ENCODE data around the gene TRPV2.
A peak's percentile ranks its signal among the peaks of the same experiment; 100 is the strongest.

Gene TRPV2

GRCh38 chr17:16434662-16435061, 19.3 kb downstream of the TRPV2 start:
- Histone ChIP-seq H3K36me3 (ENCODE audit: insufficient read depth, insufficient read length, low read length) (peaks cover 8% of the 10 kb centered on the region), H3K4me3 (ENCODE audit: insufficient read length, low read depth) (no peak overlapping the region), H3K27me3 (ENCODE audit: insufficient read depth, insufficient read length) (no peaks in the 10 kb centered on the region), H3K9ac (ENCODE audit: insufficient read length, low read depth) (peak overlapping the region; percentile 50), H3K4me1 (ENCODE audit: insufficient read depth, insufficient read length) (peaks cover 10% of the 10 kb centered on the region), H3K9me3 (ENCODE audit: insufficient read depth, low read length) (no peaks in the 10 kb centered on the region)
- TF ChIP-seq YY1 (IDR thresholded peaks at IDR 0.05; ENCODE audit: insufficient read depth, insufficient read length): no peak
- no peak for TF ChIP-seq ZNF274 (IDR thresholded peaks at IDR 0.05; ENCODE audit: low read depth, low read length)
- TF ChIP-seq SUZ12 (IDR thresholded peaks at IDR 0.05; ENCODE audit: extremely low read depth, insufficient read depth, insufficient read length): no peak
- no peak for DNase-seq (ENCODE audit: low read depth, low spot score)

- H3K9ac ChIP-seq (ENCODE audit: insufficient read length, low read depth): no peak overlapping the region
- H3K4me3 ChIP-seq (ENCODE audit: insufficient read length, low read depth): no peak overlapping the region
- peaks cover 23% of the 10 kb centered on the region for H3K36me3 ChIP-seq (ENCODE audit: insufficient read depth, insufficient read length, low read length)
- H3K27me3 ChIP-seq (ENCODE audit: insufficient read depth, insufficient read length): no peaks in the 10 kb centered on the region
- H3K9me3 ChIP-seq (ENCODE audit: insufficient read depth, low read length): no peaks in the 10 kb centered on the region
- TF ChIP-seq SUZ12 (IDR thresholded peaks at IDR 0.05; ENCODE audit: extremely low read depth, insufficient read depth, insufficient read length) (no peak), ZNF274 (IDR thresholded peaks at IDR 0.05; ENCODE audit: low read depth, low read length) (no peak), YY1 (IDR thresholded peaks at IDR 0.05; ENCODE audit: insufficient read depth, insufficient read length) (no peak)
- no peak for DNase-seq (ENCODE audit: low read depth, low spot score)
- peaks cover 10% of the 10 kb centered on the region for H3K4me1 ChIP-seq (ENCODE audit: insufficient read depth, insufficient read length)
Measured at GRCh38 chr17:16435925-16436886, 20.8 kb downstream of the TRPV2 start.

DNA sequence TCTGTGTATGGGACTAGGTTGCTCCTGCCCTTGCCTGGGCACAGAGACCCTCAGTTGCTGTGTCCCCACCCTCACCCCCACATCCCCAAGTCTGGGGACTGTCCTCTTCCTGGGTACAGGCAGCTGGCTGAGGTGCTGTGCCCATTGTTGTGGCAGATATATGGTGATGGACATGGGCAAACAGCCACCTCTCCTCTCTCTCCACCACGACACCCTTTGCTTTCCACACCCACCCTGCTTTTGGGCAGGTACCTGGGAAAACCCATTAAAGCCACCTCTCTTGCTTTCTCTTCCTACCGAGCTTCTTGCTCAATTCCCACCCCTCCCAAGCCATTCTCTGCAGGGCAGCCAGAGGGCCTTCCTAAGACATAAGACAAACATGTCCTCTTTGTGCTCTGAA, 21.7 kb downstream of the TRPV2 start:
- Histone ChIP-seq H3K9ac (ENCODE audit: insufficient read length, low read depth) (no peak overlapping the region), H3K27me3 (ENCODE audit: insufficient read depth, insufficient read length) (no peaks in the 10 kb centered on the region), H3K9me3 (ENCODE audit: insufficient read depth, low read length) (no peaks in the 10 kb centered on the region), H3K4me1 (ENCODE audit: insufficient read depth, insufficient read length) (peaks cover 10% of the 10 kb centered on the region), H3K36me3 (ENCODE audit: insufficient read depth, insufficient read length, low read length) (peaks cover 32% of the 10 kb centered on the region), H3K4me3 (ENCODE audit: insufficient read length, low read depth) (no peak overlapping the region)
- no peak for DNase-seq (ENCODE audit: low read depth, low spot score)
- TF ChIP-seq YY1 (IDR thresholded peaks at IDR 0.05; ENCODE audit: insufficient read depth, insufficient read length) (no peak), ZNF274 (IDR thresholded peaks at IDR 0.05; ENCODE audit: low read depth, low read length) (no peak), SUZ12 (IDR thresholded peaks at IDR 0.05; ENCODE audit: extremely low read depth, insufficient read depth, insufficient read length) (no peak)

GRCh38 chr17:16438173-16438556, 22.8 kb downstream of the TRPV2 start:
- Histone ChIP-seq H3K4me3 (ENCODE audit: insufficient read length, low read depth) (peak overlapping the region; percentile 38), H3K4me1 (ENCODE audit: insufficient read depth, insufficient read length) (peaks cover 10% of the 10 kb centered on the region), H3K36me3 (ENCODE audit: insufficient read depth, insufficient read length, low read length) (peaks cover 43% of the 10 kb centered on the region), H3K9ac (ENCODE audit: insufficient read length, low read depth) (peak overlapping the region; percentile 87), H3K9me3 (ENCODE audit: insufficient read depth, low read length) (no peaks in the 10 kb centered on the region), H3K27me3 (ENCODE audit: insufficient read depth, insufficient read length) (no peaks in the 10 kb centered on the region)
- TF ChIP-seq ZNF274 (IDR thresholded peaks at IDR 0.05; ENCODE audit: low read depth, low read length) (no peak), YY1 (IDR thresholded peaks at IDR 0.05; ENCODE audit: insufficient read depth, insufficient read length) (no peak), SUZ12 (IDR thresholded peaks at IDR 0.05; ENCODE audit: extremely low read depth, insufficient read depth, insufficient read length) (no peak)
- DNase-seq (ENCODE audit: low read depth, low spot score): no peak

DNA sequence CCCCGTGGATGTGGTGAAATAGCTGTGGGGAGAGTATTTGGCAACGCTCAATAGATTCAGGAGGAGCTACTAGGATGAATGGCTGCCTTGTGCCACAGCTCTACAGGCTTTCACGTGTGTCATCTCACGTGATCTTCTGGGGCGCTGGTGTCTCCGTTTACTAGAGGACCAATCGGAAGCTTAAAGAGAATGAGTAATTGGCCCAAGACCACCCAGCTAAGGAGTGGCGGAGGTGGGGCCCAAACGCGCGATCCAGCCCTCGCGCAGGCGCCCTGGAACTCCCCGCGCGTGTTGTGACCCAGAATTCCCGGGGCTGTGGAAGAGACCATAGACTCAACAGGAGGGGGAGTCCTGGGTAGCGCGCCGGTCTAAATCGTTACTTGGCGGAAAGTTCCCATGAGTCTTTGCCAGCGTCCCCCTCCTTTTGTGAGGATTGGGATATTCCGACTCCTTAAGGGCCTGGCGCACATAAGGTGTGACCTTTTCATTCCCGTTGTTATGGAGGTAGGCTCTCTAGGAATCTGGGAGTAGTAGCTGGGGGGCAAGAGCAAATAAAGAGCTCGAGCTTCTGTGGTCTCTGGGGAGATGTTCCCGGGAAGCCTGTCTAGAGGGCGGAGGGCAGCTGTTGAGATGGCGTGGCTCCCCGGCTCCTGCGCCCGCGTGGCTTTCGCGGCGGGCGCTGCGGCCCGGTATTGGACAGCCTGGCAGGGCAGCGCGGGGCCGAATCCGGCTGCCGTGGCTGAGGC, 23.4 kb downstream of the TRPV2 start:
- Histone ChIP-seq H3K4me3 (ENCODE audit: insufficient read length, low read depth) (peak overlapping the region; percentile 91), H3K27me3 (ENCODE audit: insufficient read depth, insufficient read length) (no peaks in the 10 kb centered on the region), H3K4me1 (ENCODE audit: insufficient read depth, insufficient read length) (peaks cover 12% of the 10 kb centered on the region), H3K9ac (ENCODE audit: insufficient read length, low read depth) (peak overlapping the region; percentile 95), H3K36me3 (ENCODE audit: insufficient read depth, insufficient read length, low read length) (peaks cover 48% of the 10 kb centered on the region), H3K9me3 (ENCODE audit: insufficient read depth, low read length) (no peaks in the 10 kb centered on the region)
- DNase-seq (ENCODE audit: low read depth, low spot score): peak; percentile 96
- no peak for TF ChIP-seq ZNF274 (IDR thresholded peaks at IDR 0.05; ENCODE audit: low read depth, low read length)
- TF ChIP-seq SUZ12 (IDR thresholded peaks at IDR 0.05; ENCODE audit: extremely low read depth, insufficient read depth, insufficient read length): no peak
- TF ChIP-seq YY1 (IDR thresholded peaks at IDR 0.05; ENCODE audit: insufficient read depth, insufficient read length): peak; percentile 54

GRCh38 chr17:16439303-16439791, 24.0 kb downstream of the TRPV2 start:
- DNase-seq (ENCODE audit: low read depth, low spot score): no peak
- Histone ChIP-seq H3K9me3 (ENCODE audit: insufficient read depth, low read length) (no peaks in the 10 kb centered on the region), H3K4me1 (ENCODE audit: insufficient read depth, insufficient read length) (peaks cover 17% of the 10 kb centered on the region), H3K4me3 (ENCODE audit: insufficient read length, low read depth) (peak overlapping the region; percentile 91), H3K36me3 (ENCODE audit: insufficient read depth, insufficient read length, low read length) (peaks cover 55% of the 10 kb centered on the region), H3K27me3 (ENCODE audit: insufficient read depth, insufficient read length) (no peaks in the 10 kb centered on the region), H3K9ac (ENCODE audit: insufficient read length, low read depth) (peak overlapping the region; percentile 95)
- TF ChIP-seq YY1 (IDR thresholded peaks at IDR 0.05; ENCODE audit: insufficient read depth, insufficient read length) (no peak), SUZ12 (IDR thresholded peaks at IDR 0.05; ENCODE audit: extremely low read depth, insufficient read depth, insufficient read length) (no peak), ZNF274 (IDR thresholded peaks at IDR 0.05; ENCODE audit: low read depth, low read length) (no peak)

Measured in NT2/D1 (cell line).